ENCODE data around the gene LCN2.
"Not testable (repeated sequence)": the region's sequence is repeated elsewhere in the genome, so short reads cannot be mapped to it uniquely, and the experiment has no call there.

The LCN2 gene

DNA sequence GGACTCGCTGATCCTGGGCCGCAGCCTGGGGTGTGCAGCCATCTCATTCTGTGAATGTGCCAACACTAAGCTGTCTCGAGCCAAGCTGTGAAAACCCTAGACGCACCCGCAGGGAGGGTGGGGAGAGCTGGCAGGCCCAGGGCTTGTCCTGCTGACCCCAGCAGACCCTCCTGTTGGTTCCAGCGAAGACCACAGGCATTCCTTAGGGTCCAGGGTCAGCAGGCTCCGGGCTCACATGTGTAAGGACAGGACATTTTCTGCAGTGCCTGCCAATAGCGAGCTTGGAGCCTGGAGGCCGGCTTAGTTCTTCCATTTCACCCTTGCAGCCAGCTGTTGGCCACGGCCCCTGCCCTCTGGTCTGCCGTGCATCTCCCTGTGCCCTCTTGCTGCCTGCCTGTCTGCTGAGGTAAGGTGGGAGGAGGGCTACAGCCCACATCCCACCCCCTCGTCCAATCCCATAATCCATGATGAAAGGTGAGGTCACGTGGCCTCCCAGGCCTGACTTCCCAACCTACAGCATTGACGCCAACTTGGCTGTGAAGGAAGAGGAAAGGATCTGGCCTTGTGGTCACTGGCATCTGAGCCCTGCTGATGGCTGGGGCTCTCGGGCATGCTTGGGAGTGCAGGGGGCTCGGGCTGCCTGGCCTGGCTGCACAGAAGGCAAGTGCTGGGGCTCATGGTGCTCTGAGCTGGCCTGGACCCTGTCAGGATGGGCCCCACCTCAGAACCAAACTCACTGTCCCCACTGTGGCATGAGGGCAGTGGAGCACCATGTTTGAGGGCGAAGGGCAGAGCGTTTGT is 41.6 kb upstream of the LCN2 start:
- DNase-seq (ENCODE audit: insufficient read length, low spot score) (no peak), FAIRE-seq (no peak)
- no peak for TF ChIP-seq CTCF (IDR thresholded peaks at IDR 0.05; ENCODE audit: insufficient read depth, missing control alignments)

GRCh38 chr9:128108269-128109049 is 40.8 kb upstream of the LCN2 start:
- no peak for FAIRE-seq
- TF ChIP-seq CTCF (IDR thresholded peaks at IDR 0.05; ENCODE audit: insufficient read depth, missing control alignments), result no peak

DNA sequence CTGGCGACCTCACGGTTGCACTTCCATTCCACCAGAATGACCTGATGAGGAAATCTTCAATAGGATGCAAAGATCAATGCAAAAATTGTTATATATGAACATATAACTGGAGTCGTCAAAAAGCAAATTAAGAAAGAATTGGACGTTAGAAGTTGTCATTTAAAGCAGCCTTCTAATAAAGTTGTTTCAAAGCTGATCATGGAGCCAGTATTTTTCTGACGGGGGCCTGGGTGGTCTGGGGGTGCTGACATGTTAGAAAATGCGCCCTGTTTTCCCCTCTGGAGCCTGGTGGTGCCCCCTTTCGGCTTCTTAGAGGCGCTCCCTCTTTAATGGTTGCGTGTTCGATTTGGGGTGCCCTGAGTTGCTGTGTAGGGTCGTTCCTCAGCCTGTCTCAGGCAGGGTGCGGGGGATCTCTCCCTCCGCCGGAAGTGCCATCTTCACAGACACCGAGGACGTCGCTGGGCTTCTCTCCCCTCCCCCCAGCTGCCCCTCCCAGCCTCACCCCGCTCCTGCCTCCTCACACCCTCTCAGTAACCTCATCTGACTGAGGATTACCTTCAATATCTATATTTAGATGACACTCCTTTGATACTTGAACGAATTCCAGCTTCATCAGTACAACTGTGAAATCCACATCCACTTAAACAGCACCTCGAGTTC is 40.1 kb upstream of the LCN2 start:
- FAIRE-seq, result no peak
- DNase-seq (ENCODE audit: insufficient read length, low spot score), result no peak
- TF ChIP-seq CTCF (IDR thresholded peaks at IDR 0.05; ENCODE audit: insufficient read depth, missing control alignments), result no peak

More at GRCh38 chr9:128108269-128109049, 40.8 kb upstream of the LCN2 start:
- DNase-seq (ENCODE audit: insufficient read length, low spot score), result no peak

DNA sequence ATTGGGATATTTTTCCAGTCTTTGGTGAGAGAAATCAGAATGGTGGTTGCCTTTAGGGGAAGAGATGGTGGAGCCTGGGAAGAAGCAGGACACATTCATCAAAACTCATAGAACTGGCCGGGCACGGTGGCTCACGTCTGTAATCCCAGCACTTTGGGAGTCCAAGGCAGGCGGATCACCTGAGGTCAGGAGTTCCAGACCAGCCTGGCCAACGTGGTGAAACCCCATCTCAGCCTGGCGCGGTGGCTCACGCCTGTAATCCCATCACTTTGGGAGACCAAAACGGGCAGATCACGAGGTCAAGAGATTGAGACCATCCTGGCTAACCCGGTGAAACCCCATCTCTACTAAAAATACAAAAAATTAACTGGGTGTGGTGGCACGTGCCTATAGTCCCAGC is 37.5 kb upstream of the LCN2 start:
- FAIRE-seq; DNase-seq (ENCODE audit: insufficient read length, low spot score): not testable (repeated sequence)

DNA sequence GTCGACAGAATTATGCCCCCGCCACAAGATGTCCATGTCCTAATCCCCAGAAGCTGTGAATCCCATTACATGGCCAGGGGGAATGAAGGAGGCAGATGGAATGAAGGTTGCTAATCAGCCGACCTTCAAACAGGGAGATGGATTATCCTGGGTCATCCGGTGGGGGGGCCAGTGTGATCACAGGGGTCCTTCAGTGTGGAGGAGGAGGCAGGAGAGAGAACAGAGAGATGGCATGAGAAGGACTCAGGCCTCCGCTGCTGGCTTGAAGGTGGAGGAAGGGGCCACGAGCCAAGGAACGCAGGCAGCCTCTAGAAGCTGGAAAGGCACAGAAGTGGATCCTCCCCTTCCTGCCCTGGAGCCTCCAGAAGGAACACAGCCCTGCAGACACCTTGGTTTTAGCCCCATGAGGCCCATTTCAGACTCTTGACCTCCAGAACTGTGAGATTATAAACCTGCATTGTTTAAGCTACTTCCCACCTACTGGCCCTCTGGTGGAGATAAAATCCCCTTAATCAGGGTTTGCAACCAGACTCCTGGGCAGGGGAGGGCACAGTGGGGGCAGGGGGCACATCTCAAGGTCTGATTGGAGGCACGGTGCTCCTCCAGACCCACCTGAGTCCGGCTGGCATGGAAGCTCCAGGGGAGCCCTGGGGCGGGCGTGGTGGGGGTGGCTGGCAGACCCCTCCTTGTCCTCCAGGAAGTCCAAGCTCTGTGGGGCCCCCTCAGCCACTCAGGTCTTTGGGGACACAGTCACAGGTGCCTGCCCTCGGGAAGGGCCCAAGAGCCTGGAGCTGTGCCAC is 35.5 kb upstream of the LCN2 start:
- DNase-seq (ENCODE audit: insufficient read length, low spot score) (no peak), FAIRE-seq (no peak)
- no peak for TF ChIP-seq CTCF (IDR thresholded peaks at IDR 0.05; ENCODE audit: insufficient read depth, missing control alignments)

- no peak for FAIRE-seq
- no peak for TF ChIP-seq CTCF (IDR thresholded peaks at IDR 0.05; ENCODE audit: insufficient read depth, missing control alignments)
- no peak for DNase-seq (ENCODE audit: insufficient read length, low spot score)
Measured at GRCh38 chr9:128114326-128115186, 34.7 kb upstream of the LCN2 start.

All from D721Med (cell line).